Brain microvascular endothelial cell (primary cell): Measurements from ENCODE around the gene VWA2.

ENCODE experiments used
- DNase-seq: peaks from one replicate; pipeline ENCODE4 v3.0.0-alpha.2; 2020
- H3K27ac ChIP-seq: fragments of 250-450 bp; sonication (Bioruptor Pico); 2 replicates; pipeline ENCODE4 v1.5.1; 2020; ENCODE audit warnings: mild to moderate bottlenecking, moderate library complexity
- H3K27me3 ChIP-seq: fragments of 250-450 bp; sonication (Bioruptor Pico); replicated peaks from 2 replicates; pipeline ENCODE4 v1.5.1; 2020; ENCODE audit warnings: mild to moderate bottlenecking
- H3K36me3 ChIP-seq: fragments of 250-450 bp; sonication (Bioruptor Pico); replicated peaks from 2 replicates; pipeline ENCODE4 v1.5.1; 2020; ENCODE audit warnings: mild to moderate bottlenecking
- H3K4me3 ChIP-seq: 2 replicates; pipeline ENCODE4 v1.5.1; 2011; ENCODE audit warnings: low read depth, mild to moderate bottlenecking, control low read depth, low read length, moderate library complexity
- in situ Hi-C: cut with HindIII; loops from 2 replicates; pipeline ENCODE4 v1.10.0; 2017; ENCODE audit warnings: low sequenced_read_pairs, low pct_ligation_motif_present
- TF ChIP-seq, protein P1 (sequence below): IDR thresholded peaks from 2 replicates; pipeline ENCODE4 v1.5.1; 2011; ENCODE audit warnings: low read depth, mild to moderate bottlenecking, moderate library complexity, low read length, control low read depth, inconsistent platforms; ENCODE audit errors: missing control alignments

The VWA2 gene

DNA sequence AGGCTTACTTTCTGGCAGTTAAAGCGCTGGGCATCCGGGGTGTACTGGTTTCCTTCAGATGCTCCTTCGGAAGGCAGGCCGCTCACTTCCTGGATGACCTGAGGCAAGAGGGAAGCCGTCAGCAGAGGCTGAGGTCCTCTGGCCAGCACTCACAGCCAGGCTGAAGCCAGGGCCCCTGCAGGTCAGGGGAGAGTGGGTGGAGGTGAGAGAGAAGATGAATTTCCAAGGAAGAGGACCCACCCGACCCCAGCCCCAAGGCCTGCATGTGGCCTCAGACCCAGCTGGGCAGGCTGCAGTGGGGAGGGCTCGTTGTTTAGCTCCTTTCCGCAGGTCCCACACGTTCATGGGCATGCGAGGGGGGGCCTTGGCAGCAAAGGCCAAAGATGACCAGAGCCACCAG, 71.3 kb downstream of the VWA2 start:
- H3K27me3 ChIP-seq: no peaks in the 10 kb centered on the region
- H3K36me3 ChIP-seq: no peaks in the 10 kb centered on the region
- H3K4me3 ChIP-seq: no peak overlapping the region
- TF ChIP-seq, protein P1, sequence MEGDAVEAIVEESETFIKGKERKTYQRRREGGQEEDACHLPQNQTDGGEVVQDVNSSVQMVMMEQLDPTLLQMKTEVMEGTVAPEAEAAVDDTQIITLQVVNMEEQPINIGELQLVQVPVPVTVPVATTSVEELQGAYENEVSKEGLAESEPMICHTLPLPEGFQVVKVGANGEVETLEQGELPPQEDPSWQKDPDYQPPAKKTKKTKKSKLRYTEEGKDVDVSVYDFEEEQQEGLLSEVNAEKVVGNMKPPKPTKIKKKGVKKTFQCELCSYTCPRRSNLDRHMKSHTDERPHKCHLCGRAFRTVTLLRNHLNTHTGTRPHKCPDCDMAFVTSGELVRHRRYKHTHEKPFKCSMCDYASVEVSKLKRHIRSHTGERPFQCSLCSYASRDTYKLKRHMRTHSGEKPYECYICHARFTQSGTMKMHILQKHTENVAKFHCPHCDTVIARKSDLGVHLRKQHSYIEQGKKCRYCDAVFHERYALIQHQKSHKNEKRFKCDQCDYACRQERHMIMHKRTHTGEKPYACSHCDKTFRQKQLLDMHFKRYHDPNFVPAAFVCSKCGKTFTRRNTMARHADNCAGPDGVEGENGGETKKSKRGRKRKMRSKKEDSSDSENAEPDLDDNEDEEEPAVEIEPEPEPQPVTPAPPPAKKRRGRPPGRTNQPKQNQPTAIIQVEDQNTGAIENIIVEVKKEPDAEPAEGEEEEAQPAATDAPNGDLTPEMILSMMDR: no peak
- no peak overlapping the region for H3K27ac ChIP-seq
- in situ Hi-C loops: loop anchor here (25.0 kb wide), 1 partner anchor 377 kb away; no protein-coding TSS in a partner anchor
- no peak for DNase-seq

DNA sequence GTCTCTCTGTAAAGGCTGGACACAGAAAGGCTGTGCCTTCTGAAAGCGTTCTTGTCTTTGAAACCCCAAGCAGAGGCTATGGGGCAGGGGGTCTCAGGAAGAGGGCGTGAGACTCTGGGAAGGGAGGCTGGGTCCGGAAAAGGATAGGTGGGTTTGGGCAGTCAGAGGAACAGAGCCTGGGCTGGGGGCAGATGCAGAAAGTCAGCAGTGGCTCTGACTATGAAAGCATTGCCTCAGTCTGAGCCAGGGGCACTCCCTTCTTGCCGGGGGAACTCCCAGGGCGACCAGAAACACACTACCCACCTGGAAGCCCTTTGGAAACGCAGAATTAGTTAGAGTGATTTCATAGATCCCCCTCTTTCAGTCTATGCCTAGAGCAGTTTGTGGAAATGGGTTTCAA, 72.0 kb downstream of the VWA2 start:
- Histone ChIP-seq H3K36me3 (no peaks in the 10 kb centered on the region), H3K27me3 (no peaks in the 10 kb centered on the region), H3K4me3 (no peak overlapping the region), H3K27ac (no peak overlapping the region)
- no peak for DNase-seq
- in situ Hi-C loops: loop anchor here (25.0 kb wide), 1 partner anchor 376 kb away; no protein-coding TSS in a partner anchor
- TF ChIP-seq, protein P1: no peak

DNA sequence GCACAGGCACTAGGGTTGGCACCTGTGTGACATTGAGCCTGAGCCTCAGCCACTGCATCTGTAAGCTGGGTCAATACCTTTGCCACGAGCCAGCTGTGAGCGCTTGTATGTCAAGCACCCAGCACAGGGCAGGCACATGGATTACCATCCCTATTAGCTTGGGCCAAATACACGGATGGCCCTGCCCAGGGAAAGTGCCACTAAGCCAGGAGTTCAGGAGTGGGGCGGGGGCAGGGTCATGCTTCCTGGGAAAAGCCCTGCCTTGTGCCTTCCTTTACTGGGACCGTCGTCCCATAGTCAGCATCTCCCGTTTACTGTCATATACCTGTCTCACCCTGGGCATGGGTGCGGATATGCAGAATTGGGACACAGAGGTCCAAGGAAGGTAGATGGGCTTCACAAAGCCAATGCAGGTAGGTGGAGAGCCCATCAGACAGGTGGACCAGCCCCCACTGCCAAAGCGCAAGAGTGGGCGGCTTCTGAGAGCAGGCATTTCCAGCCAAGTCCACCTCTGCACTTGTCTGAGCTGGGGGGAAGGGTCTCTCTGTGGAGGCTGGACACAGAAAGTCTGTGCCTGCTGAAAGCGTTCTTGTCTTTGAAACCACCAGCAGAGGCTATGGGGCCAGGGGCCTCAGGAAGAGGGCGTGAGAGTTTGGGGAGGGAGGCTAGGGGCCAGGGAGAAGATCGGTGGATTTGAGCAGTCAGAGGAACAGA, 72.6 kb downstream of the VWA2 start:
- Histone ChIP-seq H3K27ac (no peak overlapping the region), H3K4me3 (no peak overlapping the region), H3K36me3 (no peaks in the 10 kb centered on the region), H3K27me3 (no peaks in the 10 kb centered on the region)
- TF ChIP-seq, protein P1: no peak
- in situ Hi-C loops: loop anchor here (25.0 kb wide), 1 partner anchor 376 kb away; no protein-coding TSS in a partner anchor
- DNase-seq: no peak

DNA sequence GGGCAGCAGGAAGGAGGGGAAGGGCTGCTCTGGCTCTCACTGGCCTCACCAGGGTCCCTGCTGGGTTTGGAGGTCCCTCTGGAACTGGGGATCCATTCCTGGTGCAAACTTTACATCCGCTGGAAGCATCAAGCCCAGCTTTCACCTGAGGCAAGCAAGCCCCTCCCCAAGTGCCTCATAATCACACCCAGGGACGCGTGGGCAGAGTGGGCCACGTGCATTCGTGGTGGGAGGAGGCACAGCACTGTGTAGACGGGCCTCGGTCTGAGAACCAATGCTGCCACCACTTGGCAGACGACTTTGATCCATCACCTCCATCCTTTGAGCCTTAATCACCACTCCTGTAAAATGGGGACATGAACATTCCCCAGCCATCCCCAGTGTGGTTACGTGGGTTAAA, 74.1 kb downstream of the VWA2 start:
- H3K4me3 ChIP-seq: no peak overlapping the region
- in situ Hi-C loops: loop anchor here (25.0 kb wide), 1 partner anchor 374 kb away; no protein-coding TSS in a partner anchor
- no peaks in the 10 kb centered on the region for H3K36me3 ChIP-seq
- no peak for DNase-seq
- H3K27me3 ChIP-seq: no peaks in the 10 kb centered on the region
- TF ChIP-seq, protein P1: no peak
- no peak overlapping the region for H3K27ac ChIP-seq

DNA sequence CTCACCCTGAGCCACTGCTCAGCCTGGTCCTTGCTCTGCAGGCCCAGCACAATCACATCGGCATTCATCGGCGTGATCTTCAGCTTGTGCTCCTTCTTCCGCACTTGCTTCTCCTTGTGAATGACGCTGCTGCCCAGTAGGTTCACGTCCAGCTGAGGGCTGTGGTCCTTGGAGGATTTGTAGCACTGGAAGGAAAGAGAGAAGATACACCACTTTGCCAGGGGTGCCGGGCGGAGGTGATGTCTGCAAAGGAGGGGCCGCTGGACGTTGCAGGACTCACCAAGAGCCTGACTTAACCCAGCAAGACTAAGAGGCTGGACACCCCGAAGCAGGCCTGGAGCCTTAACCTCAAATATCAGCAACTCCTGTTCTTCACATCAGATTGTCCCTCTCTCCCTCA, 74.8 kb downstream of the VWA2 start:
- TF ChIP-seq, protein P1: no peak
- in situ Hi-C loops: loop anchor here (25.0 kb wide), 1 partner anchor 373 kb away; no protein-coding TSS in a partner anchor

More for the DNA sequence above, 74.8 kb downstream of the VWA2 start:
- Histone ChIP-seq H3K27me3 (no peaks in the 10 kb centered on the region), H3K27ac (no peak overlapping the region), H3K4me3 (no peak overlapping the region), H3K36me3 (no peaks in the 10 kb centered on the region)
- DNase-seq: no peak
